Keratinocyte (primary cell): ENCODE results near the gene GJD3. TPM values are rescaled to one million over a fixed set of nuclear protein-coding genes. Genes with fewer than 3 reads are reported as not detected.

Source experiments
- DNase-seq: peaks from one replicate; pipeline ENCODE4 v3.0.0-alpha.2; 2011; ENCODE audit warnings: low read depth, missing footprints, low spot score
- FAIRE-seq: peaks from 2 replicates; lab custom pipeline; 2011; peaks lifted over from hg19 to GRCh38; lab: Jason Lieb, UNC
- H2AFZ ChIP-seq: 2 replicates; pipeline ENCODE4 v1.6.0; 2012; ENCODE audit warnings: low read length, control low read depth, inconsistent platforms; ENCODE audit not compliant: control insufficient read depth
- H3K27ac ChIP-seq: 2 replicates; pipeline ENCODE4 v1.5.1; 2011; ENCODE audit warnings: low read length; ENCODE audit not compliant: control insufficient read depth, insufficient read depth
- H3K27me3 ChIP-seq: 3 replicates; pipeline ENCODE4 v1.6.0; 2011; ENCODE audit warnings: low read length; ENCODE audit not compliant: control insufficient read depth, insufficient read depth; ENCODE audit errors: extremely low read depth
- H3K36me3 ChIP-seq, 2 experiments: 2 replicates in 1 of 2; 3 replicates in 1 of 2; pipeline ENCODE4 v1.5.1; 2011; ENCODE audit warnings: low read length in 2 of 2, mild to moderate bottlenecking in 1 of 2; ENCODE audit not compliant: control insufficient read depth in 2 of 2, insufficient read depth in 2 of 2; ENCODE audit errors: extremely low read depth in 1 of 2
- H3K4me1 ChIP-seq: 3 replicates; pipeline ENCODE4 v1.5.1; 2011; ENCODE audit warnings: low read length; ENCODE audit not compliant: control insufficient read depth, insufficient read depth; ENCODE audit errors: extremely low read depth
- H3K4me2 ChIP-seq: 3 replicates; pipeline ENCODE4 v1.6.0; 2011; ENCODE audit warnings: low read depth, low read length; ENCODE audit not compliant: control insufficient read depth, insufficient read depth; ENCODE audit errors: extremely low read depth
- H3K4me3 ChIP-seq, 3 experiments: fragments of 200-600 bp in 1 of 3; sonication (generic) in 1 of 3; 2 replicates in 2 of 3; 3 replicates in 1 of 3; pipeline ENCODE4 v1.5.1; 2011 to 2016; ENCODE audit warnings: low read length in 3 of 3, mild to moderate bottlenecking in 3 of 3, control low read depth in 2 of 3, inconsistent platforms in 1 of 3, low read depth in 1 of 3, mixed read lengths in 1 of 3, mixed run types in 1 of 3, moderate library complexity in 1 of 3; ENCODE audit not compliant: control insufficient read depth in 2 of 3, insufficient read depth in 2 of 3; ENCODE audit errors: extremely low read depth in 1 of 3
- H3K79me2 ChIP-seq: 2 replicates; pipeline ENCODE4 v1.6.0; 2012; ENCODE audit warnings: low read length; ENCODE audit not compliant: control insufficient read depth, insufficient read depth
- H3K9ac ChIP-seq: 3 replicates; pipeline ENCODE4 v1.6.0; 2011; ENCODE audit warnings: low read length; ENCODE audit not compliant: control insufficient read depth, insufficient read depth; ENCODE audit errors: extremely low read depth
- H3K9me1 ChIP-seq: 3 replicates; pipeline ENCODE4 v1.6.0; 2011; ENCODE audit warnings: low read length; ENCODE audit not compliant: control insufficient read depth, insufficient read depth; ENCODE audit errors: extremely low read depth
- H3K9me3 ChIP-seq: 2 replicates; pipeline ENCODE4 v1.5.1; 2012; ENCODE audit warnings: low read depth, low read length; ENCODE audit not compliant: control insufficient read depth
- H4K20me1 ChIP-seq: 3 replicates; pipeline ENCODE4 v1.6.0; 2011; ENCODE audit warnings: low read length; ENCODE audit not compliant: control insufficient read depth, insufficient read depth; ENCODE audit errors: extremely low read depth
- EZH2 ChIP-seq: IDR thresholded peaks from one replicate; pipeline ENCODE4 v1.6.1; 2012; ENCODE audit warnings: inconsistent platforms, mild to moderate bottlenecking, low read length, moderate library complexity
- dilution Hi-C: fragments of 300-500 bp; cut with MboI; formaldehyde crosslinking; loops from one replicate; pipeline ENCODE4 v1.7.0; 2020; ENCODE audit warnings: low sequenced_read_pairs; ENCODE audit not compliant: extremely low pct_ligation_motif_present
- polyA plus RNA-seq, 5 experiments: library from polyadenylated mRNA; depleted of rRNA in 3 of 5; stranded (reverse) in 3 of 5; stranded (forward) in 1 of 5; unstranded in 1 of 5; fragments of >200 nt; gene quantifications; 1 replicate in 1 of 5; 2 replicates in 3 of 5; 3 replicates in 1 of 5; pipeline versions ENCODE4 v1.2.1 to v1.2.3, GENCODE V29; 2011 to 2012; ENCODE audit warnings: missing spikeins in 2 of 5, low read depth in 1 of 5, low replicate concordance in 1 of 5
- TF ChIP-seq, protein P1 (sequence below), 3 experiments: IDR thresholded peaks in 1 of 3; conservative IDR thresholded peaks in 1 of 3; optimal IDR thresholded peaks in 1 of 3; 2 replicates in 2 of 3; 3 replicates in 1 of 3; pipeline versions ENCODE3 to v1.5.1; 2011; ENCODE audit warnings: low read length in 3 of 3, mild to moderate bottlenecking in 3 of 3, moderate library complexity in 2 of 3, control low read depth in 1 of 3, inconsistent platforms in 1 of 3; ENCODE audit not compliant: insufficient read depth in 2 of 3; ENCODE audit errors: extremely low read depth in 1 of 3

The GJD3 gene
- polyA plus RNA-seq, 1 donor (not counting 4 experiments of a cell fraction or from before 2014, with no cell fraction given), result not detected

DNA sequence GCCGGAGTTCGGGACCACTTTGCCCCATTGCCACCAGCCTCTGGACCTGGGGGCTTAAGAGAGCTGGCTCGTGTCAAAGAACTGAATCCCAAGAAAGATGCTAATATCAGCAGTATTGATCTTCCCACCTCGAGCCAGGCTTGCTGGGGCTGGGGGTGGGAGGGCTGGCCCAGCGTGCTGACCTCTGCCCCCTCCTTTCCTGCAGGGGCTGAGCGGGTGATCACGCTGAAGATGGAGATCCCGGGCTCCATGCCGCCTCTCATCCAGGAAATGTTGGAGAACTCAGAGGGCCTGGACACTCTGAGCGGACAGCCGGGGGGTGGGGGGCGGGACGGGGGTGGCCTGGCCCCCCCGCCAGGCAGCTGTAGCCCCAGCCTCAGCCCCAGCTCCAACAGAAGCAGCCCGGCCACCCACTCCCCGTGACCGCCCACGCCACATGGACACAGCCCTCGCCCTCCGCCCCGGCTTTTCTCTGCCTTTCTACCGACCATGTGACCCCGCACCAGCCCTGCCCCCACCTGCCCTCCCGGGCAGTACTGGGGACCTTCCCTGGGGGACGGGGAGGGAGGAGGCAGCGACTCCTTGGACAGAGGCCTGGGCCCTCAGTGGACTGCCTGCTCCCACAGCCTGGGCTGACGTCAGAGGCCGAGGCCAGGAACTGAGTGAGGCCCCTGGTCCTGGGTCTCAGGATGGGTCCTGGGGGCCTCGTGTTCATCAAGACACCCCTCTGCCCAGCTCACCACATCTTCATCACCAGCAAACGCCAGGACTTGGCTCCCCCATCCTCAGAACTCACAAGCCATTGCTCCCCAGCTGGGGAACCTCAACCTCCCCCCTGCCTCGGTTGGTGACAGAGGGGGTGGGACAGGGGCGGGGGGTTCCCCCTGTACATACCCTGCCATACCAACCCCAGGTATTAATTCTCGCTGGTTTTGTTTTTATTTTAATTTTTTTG is 8.5 kb downstream of the GJD3 start:
- no peak overlapping the region for H3K4me2 ChIP-seq
- peaks cover 14 to 15% of the 10 kb centered on the region in 2 experiments for H3K36me3 ChIP-seq
- no peaks in the 10 kb centered on the region for H4K20me1 ChIP-seq
- peaks cover 3% of the 10 kb centered on the region for H3K4me1 ChIP-seq
- H3K9me1 ChIP-seq, result no peaks in the 10 kb centered on the region
- H3K79me2 ChIP-seq, result no peaks in the 10 kb centered on the region
- dilution Hi-C loops, result no loop called here
- no peak overlapping the region for H3K4me3 ChIP-seq
- H2AFZ ChIP-seq, result no peak overlapping the region
- H3K9me3 ChIP-seq, result no peaks in the 10 kb centered on the region
- H3K9ac ChIP-seq, result no peak overlapping the region
- TF ChIP-seq EZH2, result no peak
- TF ChIP-seq, protein P1, sequence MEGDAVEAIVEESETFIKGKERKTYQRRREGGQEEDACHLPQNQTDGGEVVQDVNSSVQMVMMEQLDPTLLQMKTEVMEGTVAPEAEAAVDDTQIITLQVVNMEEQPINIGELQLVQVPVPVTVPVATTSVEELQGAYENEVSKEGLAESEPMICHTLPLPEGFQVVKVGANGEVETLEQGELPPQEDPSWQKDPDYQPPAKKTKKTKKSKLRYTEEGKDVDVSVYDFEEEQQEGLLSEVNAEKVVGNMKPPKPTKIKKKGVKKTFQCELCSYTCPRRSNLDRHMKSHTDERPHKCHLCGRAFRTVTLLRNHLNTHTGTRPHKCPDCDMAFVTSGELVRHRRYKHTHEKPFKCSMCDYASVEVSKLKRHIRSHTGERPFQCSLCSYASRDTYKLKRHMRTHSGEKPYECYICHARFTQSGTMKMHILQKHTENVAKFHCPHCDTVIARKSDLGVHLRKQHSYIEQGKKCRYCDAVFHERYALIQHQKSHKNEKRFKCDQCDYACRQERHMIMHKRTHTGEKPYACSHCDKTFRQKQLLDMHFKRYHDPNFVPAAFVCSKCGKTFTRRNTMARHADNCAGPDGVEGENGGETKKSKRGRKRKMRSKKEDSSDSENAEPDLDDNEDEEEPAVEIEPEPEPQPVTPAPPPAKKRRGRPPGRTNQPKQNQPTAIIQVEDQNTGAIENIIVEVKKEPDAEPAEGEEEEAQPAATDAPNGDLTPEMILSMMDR (optimal IDR thresholded peaks at IDR 0.05 in 1 of 3, IDR thresholded peaks at IDR 0.05 in 1 of 3, conservative IDR thresholded peaks at IDR 0.05 in 1 of 3; ENCODE audit: extremely low read depth in 1 of 3, insufficient read depth in 2 of 3, low read length in 3 of 3), result no peak
- FAIRE-seq, result no peak
- DNase-seq, result no peak
- H3K27ac ChIP-seq, result no peak overlapping the region
- H3K27me3 ChIP-seq, result no peaks in the 10 kb centered on the region

DNA sequence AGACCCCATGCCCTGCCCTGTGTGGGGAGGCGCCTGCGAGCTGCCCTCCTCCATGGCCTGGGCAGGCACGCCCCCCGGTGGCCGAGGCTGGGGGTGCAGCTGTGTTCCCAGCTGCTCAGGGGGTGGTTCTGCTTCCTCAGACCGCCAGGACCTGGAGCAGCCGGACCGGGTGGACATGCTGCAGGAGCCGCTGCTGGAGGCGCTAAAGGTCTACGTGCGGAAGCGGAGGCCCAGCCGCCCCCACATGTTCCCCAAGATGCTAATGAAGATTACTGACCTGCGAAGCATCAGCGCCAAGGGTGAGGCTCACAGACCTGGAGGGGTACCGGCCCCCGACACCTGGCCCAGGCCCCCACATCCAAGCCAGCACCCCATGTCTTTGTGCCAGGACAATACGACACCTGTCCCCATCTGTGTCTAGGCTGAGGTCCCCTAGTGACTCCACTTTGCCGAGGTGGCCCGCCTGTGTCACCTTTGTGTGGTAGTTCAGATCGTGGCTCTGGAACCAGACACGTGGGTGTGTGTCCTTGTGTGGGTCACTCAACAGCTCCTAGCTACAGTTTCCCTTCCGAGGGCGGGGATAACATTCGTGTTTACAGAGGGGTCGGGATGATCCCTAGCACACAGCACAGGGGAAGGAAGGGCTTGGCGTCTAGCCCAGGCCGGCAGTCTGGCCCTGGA is 9.3 kb downstream of the GJD3 start:
- Histone ChIP-seq H3K27ac (no peak overlapping the region), H3K36me3 (peaks cover 14 to 15% of the 10 kb centered on the region in 2 experiments), H3K27me3 (no peaks in the 10 kb centered on the region), H3K4me1 (peaks cover 8% of the 10 kb centered on the region), H3K79me2 (peaks cover 5% of the 10 kb centered on the region), H3K4me2 (no peak overlapping the region), H4K20me1 (no peaks in the 10 kb centered on the region), H3K4me3 (no peak overlapping the region), H3K9ac (no peak overlapping the region), H2AFZ (no peak overlapping the region), H3K9me3 (no peaks in the 10 kb centered on the region), H3K9me1 (no peaks in the 10 kb centered on the region)
- TF ChIP-seq, protein P1 (optimal IDR thresholded peaks at IDR 0.05 in 1 of 3, IDR thresholded peaks at IDR 0.05 in 1 of 3, conservative IDR thresholded peaks at IDR 0.05 in 1 of 3; ENCODE audit: extremely low read depth in 1 of 3, insufficient read depth in 2 of 3, low read length in 3 of 3), result peak; percentile 73 to 94 (median 91)
- TF ChIP-seq EZH2, result no peak
- no peak for FAIRE-seq
- dilution Hi-C loops, result no loop called here
- no peak for DNase-seq
